ENCODE data around the gene RGS16.

RGS16 gene

GRCh38 chr1:182629499-182630096 is 25.4 kb upstream of the RGS16 start:
- DNase-seq (ENCODE audit: low read depth, low spot score): peak; percentile 4

DNA sequence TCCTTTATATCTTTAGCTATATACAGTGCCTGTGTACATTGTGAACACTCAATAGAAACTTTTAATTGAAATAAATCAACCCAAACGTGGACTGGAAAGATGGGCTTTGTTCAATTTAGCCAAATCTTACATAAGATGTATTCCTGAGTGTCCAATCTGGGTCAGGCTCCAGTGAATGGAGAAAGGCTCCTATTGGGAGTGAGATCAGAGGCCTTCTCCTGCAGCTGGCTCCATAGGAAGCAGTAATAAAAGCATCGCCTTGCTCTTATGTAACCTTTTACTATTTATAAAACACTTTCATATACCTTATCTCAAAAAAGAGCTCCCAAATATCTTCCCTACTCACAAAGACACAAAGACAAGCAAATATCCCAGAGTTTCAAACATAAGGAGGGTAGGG is 24.9 kb upstream of the RGS16 start:
- no peak for DNase-seq (ENCODE audit: low read depth, low spot score)

GRCh38 chr1:182628657-182629056 is 24.5 kb upstream of the RGS16 start:
- DNase-seq (ENCODE audit: low read depth, low spot score): no peak

DNA sequence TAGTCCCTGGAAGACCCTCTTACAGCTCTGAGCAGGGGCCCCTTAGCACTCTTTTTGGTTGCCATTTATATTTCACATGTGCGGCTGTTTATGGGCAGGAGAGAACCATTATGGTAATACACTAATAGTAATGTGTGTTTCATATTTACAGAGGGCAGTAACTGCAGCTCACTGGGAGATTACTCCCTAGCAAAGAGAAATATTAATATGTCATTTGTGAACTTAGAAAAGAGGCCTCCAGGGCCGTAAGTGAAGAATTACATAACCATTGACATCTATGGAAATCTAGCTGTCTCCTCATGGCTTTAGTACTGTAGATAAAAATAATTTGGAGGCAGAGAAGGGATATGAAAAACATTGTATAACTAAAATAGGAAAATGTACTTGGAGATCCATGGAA is 23.4 kb upstream of the RGS16 start:
- DNase-seq (ENCODE audit: low read depth, low spot score): no peak

DNA sequence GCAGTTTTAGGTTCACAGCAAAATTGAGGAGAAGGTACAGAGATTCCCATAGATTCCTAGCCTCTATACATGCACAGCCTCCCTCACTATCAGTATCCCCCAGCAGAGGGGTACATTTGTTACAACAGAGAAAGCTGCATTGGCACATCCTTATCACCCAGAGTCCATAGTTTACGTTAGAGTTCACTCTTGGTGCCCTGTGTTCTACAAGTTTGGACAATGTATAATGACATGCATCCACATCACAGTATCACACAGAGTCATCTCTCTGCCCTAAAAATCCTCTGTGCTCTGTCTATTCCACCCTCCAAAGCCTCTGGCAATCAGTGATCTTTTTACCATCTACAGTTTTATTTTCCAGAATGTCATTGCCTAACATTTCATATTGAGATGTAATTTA is 22.3 kb upstream of the RGS16 start:
- DNase-seq (ENCODE audit: low read depth, low spot score): no peak

DNA sequence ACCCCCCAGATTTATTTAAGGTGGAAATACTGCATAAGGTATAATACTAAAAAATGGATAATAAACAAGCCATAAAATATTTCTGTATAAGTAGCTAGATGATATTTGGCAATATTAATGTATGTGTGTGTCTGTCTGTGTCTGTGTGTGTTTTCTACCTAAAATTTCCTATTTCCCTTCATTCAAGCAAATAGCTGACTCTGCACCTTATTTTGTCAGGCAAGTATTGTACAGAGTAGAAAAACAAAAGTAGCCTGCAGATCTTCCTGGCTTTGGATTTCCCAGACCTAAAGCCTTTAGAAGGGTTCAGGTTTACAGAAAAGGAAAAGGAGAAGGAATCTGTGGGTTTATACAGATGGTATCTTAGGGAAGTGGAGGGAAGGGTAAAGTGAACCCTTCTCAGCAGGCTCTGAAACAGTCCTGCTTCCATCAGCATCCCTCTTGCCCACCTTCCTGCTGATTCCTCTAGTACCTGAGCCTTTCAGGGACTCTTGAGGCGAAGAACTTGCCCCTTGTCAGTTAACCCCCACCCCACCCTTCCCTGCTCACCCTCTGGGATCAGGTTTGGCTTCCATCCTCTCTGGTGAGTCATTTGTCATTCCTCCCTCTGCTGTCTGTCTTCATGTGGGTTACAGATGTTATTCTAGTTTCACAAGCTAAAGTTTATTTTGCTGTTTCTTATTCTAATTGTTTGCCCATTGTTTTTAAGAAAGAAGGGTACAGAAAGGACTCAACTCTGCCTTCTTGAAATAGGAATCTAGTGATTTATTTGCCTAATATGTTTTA is 21.7 kb upstream of the RGS16 start:
- no peak for DNase-seq (ENCODE audit: low read depth, low spot score)

- DNase-seq (ENCODE audit: low read depth, low spot score): no peak
Observed at GRCh38 chr1:182625024-182625423, 20.8 kb upstream of the RGS16 start.

DNA sequence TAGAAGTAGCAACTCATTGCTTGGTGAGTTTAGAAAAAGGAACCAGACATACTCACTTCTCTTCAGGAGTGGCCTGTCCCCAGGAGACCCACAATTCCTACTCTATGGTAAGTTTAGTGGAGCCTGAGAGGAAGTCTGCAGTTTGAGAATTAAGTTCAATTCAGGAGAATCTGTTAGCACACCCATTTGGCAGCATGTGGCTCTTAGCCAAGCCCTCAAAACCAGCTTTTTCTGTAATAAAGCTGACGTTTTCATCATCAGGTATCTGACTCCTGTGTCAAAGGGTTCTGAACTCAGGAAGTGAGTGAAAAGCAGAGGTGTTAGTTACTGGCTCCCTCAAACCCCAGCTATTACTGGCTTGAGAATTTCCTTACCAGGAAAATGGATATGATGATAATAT is 20.4 kb upstream of the RGS16 start:
- no peak for DNase-seq (ENCODE audit: low read depth, low spot score)

- no peak for DNase-seq (ENCODE audit: low read depth, low spot score)
Observed at GRCh38 chr1:182622901-182623528, 18.8 kb upstream of the RGS16 start.

- no peak for DNase-seq (ENCODE audit: low read depth, low spot score)
Observed at GRCh38 chr1:182621906-182622305, 17.7 kb upstream of the RGS16 start.

DNA sequence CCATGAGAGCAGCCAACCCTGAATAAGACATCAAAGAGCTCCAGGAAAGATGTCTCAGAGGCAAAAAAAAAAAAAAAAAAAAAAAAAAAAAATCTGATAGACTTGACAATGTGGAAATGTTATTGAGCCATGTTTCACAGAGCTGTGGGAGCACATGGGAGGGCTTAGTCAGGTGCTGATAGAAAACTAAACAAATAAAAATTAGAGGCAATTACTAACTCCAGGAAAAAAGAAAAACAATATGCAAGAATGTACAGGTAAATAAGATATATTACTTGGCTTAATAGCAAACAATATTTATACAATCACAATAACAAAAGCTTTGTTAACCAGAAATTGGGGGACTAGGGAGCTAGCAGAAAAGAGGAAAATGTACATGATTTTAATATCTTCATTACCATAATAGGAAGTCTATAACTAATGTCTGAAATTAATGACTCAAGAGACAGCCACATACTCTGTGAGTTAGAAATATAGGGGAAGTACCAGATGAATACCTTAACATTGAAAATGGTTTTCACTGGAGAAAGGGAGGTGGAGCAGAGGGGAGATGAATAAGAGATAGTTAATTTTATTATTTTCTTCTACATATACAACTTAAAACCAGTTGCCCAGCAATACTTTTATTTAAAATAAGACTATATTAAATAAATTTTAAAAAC is 16.9 kb upstream of the RGS16 start:
- no peak for DNase-seq (ENCODE audit: low read depth, low spot score)

DNA sequence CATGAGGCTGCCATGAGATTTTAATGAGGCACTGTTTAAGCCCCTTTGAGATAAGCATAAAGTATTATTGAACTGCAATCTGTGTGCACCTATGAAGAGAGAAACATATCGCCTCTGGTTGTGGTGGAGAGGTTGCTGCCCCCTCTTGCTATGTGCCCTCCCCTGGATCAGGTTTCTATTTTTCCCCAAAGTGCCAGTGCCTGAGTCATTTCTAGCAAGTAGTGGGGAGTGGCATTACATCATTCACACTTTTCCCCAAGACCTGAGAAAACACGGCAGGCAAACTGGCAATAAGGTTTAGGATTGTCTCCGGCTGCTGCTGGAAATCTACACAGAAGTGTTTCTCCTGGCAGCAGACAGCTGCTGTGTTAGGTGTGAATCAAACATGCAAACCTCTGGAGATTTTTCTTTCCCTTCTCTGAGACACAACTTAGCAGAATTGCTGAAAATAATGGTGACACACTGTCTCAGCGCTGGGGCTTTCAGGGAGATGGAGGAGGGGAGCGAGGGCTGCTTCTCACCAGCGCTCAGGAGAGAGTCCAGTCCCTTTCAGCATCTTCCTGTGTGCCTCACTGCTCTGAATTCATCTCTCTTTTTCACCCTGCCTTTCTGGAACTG is 13.7 kb upstream of the RGS16 start:
- DNase-seq (ENCODE audit: low read depth, low spot score): no peak

DNA sequence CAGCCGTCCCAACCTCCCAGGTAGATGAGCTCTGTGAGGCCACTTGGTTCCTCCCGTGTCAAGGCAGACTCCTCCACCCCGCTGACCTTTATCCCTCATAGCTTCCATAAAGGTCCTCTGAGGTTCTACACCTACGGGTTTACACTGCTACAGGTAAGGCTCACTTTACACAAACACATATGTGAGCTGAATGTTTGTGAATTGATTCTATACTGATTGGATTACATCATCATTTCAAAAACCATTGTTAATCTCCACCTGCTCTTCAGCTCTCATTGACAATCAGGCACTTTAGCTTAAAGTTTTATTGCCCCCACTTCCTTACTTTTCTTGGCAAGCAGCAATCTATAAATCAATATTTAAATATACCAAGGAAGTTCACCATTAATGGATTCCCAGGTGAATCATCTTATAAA is 12.8 kb upstream of the RGS16 start:
- no peak for DNase-seq (ENCODE audit: low read depth, low spot score)

- DNase-seq (ENCODE audit: low read depth, low spot score): peak; percentile 69
Observed at GRCh38 chr1:182616130-182617013, 12.2 kb upstream of the RGS16 start.

- DNase-seq (ENCODE audit: low read depth, low spot score): no peak
Observed at GRCh38 chr1:182615468-182616129, 11.4 kb upstream of the RGS16 start.

- DNase-seq (ENCODE audit: low read depth, low spot score): no peak
Observed at GRCh38 chr1:182614796-182615454, 10.7 kb upstream of the RGS16 start.

DNA sequence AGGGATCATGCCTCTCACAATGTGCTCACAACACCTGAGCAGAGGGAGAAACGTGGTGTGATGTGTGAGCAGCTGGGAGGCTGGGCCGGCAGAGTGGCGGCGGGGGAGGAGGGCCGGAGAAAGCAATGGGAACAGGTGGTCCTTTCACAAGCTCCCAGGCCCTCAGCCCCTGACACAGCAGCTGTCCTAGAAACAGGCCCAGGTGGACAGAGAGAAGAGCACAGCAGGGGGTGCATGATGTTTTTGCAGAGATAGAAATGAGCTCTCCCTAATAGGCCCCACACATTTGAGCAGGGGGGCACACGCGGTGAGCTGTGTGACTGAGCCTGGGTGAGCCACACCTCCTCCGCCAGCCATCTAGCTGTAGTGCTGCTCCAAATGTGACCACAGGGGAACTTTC is 7.6 kb upstream of the RGS16 start:
- DNase-seq (ENCODE audit: low read depth, low spot score): no peak

GRCh38 chr1:182611326-182611725 is 7.1 kb upstream of the RGS16 start:
- no peak for DNase-seq (ENCODE audit: low read depth, low spot score)

DNA sequence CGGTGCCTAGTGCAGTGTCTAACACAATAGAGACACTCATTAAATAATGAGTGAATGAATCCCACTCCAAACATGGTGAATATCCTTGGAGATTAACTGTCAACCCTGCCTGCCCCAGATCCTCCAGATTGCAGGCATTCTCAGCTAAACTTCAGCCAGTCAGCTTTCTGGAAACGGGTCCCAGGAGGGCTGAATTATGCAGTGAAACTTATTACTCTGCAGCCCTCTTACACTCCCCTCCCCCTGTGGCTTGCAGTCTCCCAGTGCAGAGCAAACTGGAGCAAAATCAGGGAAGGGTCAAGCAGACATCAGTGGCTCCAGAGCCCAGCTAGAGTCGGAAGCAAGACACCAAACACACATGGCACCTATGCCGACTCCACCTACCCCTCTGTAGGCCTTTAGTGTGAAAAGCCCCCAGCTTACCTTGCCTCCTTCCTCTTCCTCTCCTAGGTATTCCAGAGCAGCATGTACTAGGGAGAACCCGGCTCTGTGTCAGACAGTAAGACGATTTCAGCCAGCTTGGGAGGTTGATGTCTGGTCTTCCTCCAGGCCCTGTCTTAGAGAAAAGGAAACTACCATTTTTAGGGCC is 6.5 kb upstream of the RGS16 start:
- no peak for DNase-seq (ENCODE audit: low read depth, low spot score)
